NCI-H446 treated with DMSO at 0.1 percent for 48 hours (cell line): ENCODE data around the gene IBA57.

Experiments
- DNase-seq: peaks from one replicate; lab custom pipeline; 2025; lab: John Stamatoyannopoulos, UW

IBA57 gene

GRCh38 chr1:228144993-228145343 is 20.6 kb upstream of the IBA57 start:
- DNase-seq: no peak

GRCh38 chr1:228145463-228146416 is 19.9 kb upstream of the IBA57 start:
- DNase-seq: no peak

DNA sequence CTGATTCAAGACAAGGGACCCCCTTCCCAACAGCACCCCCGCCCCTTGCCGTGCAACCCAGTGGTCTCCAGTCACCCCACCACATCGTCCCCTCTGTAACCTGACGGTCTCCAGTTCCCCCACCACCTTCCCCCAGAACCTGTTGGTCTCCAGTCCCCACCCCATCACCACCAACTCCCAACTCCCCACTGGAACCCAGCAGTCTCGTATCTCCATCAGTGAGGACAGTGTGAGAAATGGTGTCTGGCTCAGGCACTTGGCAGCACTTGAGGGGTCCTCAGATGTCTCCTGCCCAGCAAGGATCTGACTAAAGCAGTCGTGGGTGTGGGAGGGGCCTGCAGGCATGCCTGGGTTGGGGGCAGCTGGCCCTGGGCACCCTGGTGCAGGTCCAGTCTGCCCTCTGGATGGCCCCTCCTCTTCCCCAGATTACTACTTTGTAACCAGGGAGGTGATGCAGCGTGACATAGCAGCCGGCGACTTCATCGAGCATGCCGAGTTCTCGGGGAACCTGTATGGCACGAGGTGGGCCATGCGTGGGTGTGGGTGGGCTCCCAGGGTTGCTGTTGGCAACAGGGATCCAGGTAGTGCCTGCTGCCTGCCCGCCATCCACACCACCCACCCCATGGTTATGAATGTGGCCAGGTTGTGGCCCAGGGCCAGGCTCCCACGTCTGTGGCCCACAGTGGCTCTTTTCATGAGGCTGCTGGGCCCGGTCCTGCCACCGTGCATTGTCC is 19.0 kb upstream of the IBA57 start:
- DNase-seq: no peak

GRCh38 chr1:228147151-228147693 is 18.4 kb upstream of the IBA57 start:
- no peak for DNase-seq

- DNase-seq: no peak
These were observed 17.8 kb upstream of the IBA57 start for GRCh38 chr1:228147768-228148167.

- no peak for DNase-seq
These were observed 17.3 kb upstream of the IBA57 start for GRCh38 chr1:228148196-228148861.

- DNase-seq: no peak
These were observed 16.6 kb upstream of the IBA57 start for GRCh38 chr1:228148935-228149405.

- no peak for DNase-seq
These were observed 16.0 kb upstream of the IBA57 start, which contains the start of gene GJC2 for GRCh38 chr1:228149406-228150119. Gene GJC2 (plus strand): TSS chr1:228149930. CDS start chr1:228157759, 7,829 bp downstream.

DNA sequence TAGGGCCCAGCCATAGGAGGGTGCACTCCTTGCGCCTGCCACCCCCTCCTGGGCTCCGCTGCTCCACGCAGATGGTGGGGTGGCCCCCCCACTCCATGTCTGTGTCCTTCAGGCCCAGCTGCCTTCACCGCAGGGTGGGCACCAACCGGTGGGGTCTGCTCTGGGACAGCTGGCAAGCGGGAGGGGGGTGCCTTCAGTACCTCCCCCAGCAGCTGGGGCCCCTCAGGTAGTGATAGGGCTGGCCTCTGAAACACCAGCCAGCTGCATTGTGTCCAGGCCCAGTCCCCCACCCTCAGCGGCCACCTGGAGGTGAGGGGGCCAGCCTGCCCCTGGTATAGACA is 15.5 kb upstream of the IBA57 start:
- no peak for DNase-seq

DNA sequence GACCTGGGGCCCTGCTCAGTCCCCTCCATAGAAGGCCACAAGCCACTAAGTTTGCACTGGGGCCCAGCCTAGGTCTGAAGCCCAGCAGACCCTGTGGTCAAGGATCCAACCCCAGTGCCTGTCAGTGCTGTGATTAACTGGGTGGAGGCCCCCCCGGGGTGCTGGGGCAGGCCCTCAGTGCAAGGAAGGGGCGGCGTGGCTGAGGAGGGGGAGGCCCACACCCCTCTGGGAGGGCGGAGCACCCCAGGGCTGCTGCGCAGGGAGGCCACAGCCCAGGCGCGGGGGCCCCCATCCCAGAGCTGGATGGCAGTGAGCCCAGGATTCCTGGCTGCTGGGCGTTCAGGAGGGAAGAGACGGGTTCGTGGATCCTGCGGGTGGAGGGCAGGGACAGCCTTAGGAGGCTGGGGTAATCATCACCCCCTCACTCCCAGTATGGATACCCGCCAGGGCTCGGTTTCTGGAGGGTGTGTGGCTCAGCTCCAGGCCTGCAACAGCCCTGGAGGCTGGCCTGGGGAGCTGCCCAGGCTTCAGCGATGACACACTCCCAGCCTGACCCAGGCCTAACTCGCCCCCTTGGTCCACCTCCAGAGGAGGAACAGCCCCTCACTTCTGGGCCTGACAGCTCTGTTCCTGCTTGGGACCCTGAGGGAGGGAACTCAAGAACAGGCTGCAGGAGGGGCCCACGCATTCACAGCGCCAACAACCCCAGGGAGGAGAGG is 15.0 kb upstream of the IBA57 start:
- DNase-seq: peak; percentile 5

DNA sequence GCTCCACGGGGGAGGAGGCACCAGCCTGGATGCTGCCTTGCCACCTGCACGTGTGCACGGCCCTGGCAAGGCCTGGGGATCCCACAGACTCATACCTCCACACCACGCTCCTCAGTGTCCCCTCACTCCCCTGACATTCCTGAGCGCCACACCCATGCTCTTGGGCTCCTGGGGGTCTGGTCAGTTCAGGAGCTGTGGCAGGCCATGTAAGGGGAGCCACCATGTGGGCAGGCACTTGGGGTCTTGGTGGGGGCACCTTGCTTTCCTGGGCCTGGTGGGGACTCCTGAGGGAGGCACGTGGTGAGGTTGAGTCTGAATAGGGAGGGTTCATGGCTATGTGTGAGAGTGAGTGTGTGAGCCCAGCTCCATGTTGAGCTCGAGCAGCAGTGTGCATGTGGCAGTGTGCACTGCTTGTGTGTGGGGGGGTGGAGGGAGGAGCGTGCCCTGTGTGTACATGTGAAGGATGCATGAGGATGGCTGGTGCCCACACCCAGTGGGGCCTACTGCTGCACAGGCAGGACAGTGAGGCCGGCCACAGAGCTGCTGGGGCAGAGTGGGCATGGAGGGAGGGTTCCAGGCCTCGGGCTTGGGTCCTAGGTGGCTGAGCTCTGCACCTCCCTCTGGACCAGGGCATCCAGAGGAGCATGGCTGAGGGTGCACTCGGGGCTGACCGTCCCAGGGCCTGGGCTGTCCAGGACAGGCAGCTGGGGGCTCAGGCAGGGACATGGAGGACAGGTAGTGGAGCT is 14.3 kb upstream of the IBA57 start:
- no peak for DNase-seq

DNA sequence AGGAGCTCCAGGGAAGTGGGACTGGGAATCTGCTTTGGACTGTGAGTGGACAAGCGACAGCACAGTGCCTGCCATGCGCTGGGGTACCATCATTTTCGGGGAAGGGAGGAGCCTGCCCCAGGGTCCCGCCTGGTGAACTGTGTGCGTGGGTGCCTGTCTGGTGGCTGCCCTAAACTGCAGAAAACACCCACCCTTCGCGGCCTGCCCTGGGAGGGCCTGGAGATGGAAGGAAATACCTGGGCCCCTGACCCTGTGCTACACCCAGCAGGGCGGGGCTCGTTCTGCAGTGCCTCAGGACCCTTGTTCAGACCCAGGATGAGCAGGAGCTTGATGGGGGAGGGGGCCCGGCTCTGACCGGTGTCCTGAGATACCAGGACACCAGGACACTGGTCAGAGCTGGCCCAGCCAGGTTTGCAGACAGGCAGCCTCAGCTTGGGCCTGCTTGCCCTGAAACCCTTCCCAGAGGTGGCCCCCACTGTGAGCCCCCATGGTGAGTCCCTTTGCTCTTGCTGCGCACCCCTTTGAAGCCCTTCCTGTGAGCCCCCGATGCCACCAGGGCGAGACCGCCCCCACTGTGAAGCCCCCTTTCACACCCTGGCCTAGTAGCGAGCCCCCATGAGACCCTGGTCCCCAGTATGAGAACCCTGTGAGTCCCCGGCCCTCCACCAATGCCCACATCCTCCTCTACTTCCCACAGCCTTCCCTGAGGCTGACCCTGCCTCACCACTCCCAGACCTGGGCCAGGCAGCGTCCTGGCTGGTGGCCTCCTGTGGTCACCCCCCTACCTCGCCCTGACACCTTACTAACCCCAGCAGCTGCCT is 13.3 kb upstream of the IBA57 start:
- DNase-seq: no peak

DNA sequence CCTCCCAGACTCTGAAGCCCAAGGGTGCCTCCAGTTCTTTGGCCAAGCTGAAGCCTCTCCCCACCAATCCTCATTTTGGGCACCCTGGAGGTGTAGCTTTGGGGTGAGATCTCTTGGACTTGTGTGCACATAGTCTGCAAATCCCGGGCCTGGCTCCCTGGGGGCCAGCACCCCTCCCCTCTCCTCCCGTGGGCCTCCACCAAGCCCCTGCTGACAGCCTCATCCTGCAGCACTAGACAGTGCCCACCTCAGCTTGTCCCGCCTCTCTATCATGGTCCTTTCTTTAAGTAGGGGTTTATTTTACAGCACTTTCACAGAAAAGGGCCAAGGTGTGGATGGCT is 12.7 kb upstream of the IBA57 start:
- no peak for DNase-seq

DNA sequence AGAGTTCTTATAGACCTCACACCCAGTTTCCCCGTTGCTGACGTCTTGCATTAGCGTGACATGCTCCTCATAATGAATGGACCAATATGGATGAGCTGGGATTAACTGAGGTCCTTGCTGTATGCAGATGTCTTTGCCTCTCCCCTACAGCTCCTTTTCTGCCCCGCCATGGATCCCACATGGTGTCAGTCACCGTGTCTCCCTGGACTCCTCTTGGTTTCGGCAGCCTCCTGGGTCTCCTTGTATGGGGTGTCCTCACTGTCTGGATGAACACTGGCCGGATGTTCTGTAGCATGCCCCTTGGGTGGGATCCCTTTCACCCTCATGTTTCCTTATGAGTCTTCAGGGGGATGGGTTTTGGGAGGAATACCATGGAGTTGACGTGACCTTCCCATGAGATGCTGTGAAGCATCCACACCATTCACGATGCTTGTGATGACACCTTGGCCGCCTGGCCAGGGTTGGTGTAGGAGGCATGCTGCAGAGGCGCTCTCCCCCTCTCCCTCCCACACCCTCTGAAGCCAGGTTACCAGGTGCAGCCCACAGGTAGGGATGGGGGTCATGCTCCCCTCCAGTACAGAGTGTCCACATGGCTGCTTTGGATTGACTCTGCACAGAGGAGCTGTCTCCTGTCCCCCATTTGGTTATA is 11.5 kb upstream of the IBA57 start:
- no peak for DNase-seq

DNA sequence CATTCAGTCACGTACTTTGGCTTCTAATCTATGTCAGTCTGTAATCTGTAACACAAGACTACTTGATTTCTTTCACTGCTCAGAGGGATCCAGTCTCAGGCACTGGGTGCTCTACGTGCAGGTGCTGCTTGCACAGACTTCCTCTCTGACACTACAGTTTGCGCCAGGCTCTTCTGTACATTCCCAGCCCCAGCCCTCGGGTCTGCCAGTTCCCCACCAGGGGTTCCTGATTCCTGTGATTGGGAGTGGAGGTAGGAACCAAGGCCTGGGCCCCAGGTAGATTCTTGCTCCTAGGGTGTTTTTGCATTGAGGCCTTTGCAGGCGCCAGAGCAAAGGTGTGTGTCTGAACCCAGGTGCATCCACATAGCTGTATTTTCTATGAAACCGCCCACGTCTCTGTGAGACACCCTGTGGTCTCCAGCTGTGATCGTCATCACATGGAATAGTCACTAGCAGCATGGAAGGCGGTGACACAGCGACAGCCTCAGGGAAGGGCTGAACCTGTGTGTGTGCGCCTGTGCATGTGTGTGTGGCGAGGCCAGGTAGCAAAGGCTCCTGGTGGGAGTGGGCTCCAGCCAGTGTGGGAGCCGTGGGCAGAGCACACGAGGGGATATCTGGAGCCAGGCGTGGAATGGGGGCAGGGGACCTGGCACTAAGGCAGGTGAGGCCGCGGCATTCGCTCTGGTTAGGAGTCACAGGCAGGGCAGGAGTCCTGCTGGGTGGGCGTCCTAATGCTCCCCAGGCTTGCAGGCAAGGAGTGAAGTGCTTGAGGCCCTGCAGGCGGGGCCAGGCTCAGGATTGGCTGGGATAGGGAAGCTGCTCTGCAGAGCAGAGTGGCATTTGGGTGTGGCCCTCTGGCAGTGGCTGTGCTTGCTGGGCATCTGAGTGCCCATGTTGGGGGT is 10.7 kb upstream of the IBA57 start:
- no peak for DNase-seq

GRCh38 chr1:228155596-228156514 is 9.7 kb upstream of the IBA57 start:
- no peak for DNase-seq

DNA sequence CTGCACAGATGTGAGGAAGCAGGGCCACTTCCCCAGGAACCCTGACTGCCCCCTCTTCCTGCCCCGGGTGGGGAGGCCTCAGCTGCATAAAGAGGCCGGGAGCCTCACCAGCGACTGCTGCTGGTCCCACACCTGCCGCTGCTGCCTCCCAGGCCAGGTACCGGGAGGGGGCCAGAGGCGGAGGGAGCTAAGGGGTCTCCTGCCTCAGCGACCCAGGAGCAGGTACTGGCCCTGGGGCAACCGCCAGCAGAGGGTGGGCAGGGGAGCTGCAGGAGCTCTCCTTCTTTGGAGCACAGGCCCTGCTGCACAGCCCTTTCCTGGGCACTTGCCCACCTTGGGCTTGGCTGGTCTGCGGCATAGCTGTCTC is 9.1 kb upstream of the IBA57 start:
- no peak for DNase-seq
